CD4-positive, alpha-beta T cell treated with Interleukin-17A for 1 hour (primary cell): Measurements from ENCODE around the gene PGR.

Experiments used
- DNase-seq: peaks from one replicate; pipeline ENCODE4 v3.0.0-alpha.2; 2020

Gene PGR

DNA sequence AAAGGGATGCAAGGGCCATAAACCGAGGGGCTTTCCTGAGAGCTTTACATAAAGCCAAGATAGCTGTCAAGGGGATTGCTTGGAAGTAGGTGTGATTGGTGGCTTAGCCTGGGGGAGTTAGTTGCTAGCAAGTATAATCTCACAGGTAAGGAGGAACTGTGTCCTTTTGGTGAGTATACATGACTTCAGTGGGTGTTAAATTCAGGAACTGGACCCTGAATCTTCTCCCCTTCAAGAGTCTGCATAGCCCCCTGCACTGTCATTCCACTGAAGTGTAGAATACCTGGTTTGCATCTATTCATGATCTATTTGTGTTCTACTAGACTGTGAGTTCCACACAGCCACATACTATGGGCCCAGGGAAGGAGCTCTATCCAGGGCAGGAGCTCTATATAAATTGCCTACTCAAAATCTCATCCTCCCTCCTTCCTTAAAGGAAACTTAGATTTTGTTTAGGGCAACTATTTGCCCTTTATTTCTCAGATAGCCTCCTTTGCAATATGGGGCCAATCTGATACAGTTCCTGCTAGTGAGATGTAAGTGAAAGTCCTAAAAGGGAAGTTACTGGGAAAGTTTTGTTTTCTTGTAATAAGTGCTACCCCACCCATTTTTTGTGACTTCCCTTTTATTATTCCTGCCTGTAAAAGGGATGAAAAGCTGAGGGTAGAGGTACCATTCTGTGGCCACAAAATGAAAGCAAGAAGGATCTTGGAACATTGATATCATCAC is 120.5 kb downstream of the PGR start:
- no peak for DNase-seq

DNA sequence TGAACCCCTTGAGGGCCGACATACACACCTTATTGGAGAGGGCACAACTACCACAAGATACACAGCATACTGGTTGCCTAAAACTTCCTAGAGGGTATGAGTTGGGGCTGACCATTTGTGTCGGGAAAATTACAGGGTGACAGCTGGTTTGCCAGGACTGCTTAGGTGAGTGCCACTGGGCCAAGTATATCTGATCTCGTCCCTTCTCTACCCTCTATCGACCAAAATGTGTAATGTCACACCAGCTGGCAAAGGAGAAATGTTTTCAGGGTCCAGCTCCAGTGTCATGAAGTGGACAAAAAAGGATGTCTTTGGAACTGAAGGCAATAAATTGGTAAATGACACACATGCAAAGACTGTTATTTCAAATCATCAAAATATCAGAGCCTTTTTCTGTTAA is 126.1 kb downstream of the PGR start:
- DNase-seq = no peak

DNA sequence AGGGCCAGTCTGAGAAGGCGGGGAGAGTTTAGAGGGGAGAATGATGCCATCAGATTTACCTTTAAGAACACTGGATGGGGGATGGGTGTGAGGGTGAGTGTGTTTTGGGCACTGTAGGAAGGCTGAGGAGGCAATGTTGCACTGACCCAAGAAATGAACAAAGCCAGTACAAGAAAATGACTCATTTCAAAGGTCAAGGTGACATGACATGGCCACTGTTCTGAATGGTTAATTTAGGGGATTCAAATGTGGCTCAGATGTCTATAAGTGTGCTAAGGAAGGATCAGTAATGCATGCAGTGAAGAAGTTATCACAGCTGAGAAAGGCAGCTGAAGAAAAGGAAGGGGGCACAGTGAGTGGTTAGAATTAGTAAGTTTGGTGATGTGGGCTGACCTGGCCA is 129.9 kb downstream of the PGR start:
- no peak for DNase-seq

DNA sequence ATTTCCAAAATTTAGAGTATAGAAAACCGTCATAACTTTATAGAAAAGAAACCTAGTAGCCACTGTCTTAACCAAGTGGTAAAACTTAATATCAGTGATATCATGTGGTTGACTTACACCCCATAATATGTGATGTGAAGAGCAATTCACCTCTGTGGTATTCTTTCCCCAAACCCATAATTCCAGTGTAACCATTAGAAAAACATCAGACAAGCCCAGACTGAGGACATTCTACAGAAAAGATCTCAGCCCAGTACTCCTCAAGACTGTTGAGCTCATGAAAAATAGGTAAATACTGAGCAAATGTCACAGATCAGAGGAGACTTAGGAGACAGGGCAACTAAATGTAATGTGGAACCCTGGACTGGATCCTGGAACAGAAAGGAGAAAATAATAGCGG is 134.6 kb downstream of the PGR start:
- no peak for DNase-seq

DNA sequence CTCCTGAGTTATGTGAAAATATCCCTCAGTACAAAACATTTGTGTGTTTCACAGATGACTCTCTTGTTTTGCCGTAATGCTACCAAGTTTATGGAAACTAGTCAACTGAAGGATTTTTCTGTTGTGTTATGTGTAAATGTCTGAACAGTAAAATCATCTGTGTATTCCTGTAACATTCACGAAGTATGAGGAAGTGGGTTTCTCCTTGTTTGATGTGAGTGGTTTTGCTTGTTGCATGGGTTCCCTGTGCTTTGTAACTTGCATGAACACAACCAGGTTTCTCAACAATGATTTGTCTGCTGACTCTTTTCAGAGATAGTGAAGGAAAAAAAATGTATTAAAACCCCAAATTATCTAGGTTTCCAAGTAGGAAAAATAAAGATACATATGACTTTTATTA is 138.1 kb downstream of the PGR start:
- no peak for DNase-seq

DNA sequence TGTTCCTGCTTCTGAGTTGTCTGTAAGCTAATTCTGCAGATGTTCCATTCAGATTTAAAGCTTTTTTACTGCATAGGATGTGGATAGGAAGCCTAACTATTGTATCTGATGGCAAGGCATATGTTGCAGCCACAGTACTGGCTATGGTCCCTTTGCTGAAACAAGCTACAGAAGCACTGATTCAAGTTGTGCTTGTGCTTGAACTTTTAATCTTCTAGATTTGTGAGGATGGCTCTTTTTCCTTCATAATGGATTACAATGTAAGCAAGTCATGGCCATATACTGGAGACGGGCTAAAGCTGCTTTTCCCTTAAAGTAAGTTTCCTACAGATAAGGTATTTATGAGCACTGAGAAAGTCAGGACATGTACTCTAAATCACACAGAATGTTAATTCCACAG is 138.7 kb downstream of the PGR start:
- DNase-seq = no peak

DNA sequence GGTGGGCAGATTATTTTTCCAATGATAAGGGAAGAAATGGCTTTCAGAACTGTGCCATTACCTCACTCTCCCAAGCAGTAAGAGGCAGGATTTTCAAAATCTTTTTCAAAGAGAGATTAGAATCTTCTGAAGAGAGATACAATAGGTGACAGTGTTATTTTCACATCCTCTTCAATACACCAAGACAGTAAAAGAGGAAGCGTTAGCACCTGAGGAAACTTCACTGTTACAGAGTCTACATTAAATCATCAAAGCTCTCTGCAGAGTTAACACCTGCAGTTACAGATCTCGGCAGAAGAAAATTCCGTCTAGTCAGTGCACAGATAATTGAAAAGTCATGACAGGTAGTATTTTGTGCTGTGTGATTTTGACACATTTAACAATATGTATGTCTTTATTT is 144.9 kb downstream of the PGR start:
- no peak for DNase-seq

DNA sequence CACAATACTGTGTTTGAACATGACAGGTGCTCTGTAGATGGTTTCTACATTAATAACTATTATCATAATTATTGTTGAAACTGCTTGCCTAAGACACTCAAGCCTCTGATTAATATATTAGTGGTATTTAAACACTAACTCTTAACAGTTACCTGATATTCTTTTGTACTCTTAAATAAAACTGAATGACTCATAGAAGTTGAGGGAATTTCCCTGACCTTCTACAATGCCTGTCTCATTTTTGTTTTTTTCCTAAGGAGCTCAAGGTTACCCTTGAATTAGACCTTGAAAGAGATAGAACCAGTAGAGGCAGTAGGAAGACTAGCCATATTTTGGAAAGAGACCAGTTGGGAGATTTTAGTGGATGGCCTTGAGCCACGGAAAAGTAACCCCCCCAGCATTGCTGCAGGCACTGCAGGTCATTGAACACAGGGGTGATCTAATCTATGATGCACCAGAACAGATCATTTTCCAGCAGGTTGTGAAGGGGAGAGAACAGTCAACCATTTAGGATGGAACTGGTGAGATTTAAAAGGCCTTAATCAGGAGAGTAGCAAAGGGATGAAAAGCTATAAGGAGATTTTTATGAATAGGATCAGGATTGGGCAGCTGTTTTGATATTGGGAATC is 148.3 kb downstream of the PGR start:
- no peak for DNase-seq

DNA sequence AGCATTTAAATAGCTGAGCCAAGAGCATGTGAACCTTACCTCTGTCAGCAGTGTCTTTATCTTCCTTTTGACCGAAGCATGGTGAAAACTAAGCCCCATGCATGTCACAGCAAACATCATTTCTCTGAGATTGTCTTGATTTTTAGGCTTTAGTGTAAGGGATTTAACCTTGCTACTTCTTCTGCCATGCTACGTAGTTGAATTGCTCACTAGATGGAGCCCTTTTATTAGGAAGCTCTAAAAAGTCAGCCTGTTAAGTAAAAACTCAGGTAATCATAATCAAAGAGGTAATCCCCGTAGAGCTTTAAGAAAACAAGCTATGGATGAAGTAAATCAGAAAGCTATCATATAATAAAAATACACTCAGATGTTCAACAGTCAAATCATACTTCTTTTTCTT is 149.5 kb downstream of the PGR start:
- DNase-seq = no peak
